Mesothelial cell of epicardium (in vitro differentiated cells): ENCODE data around the gene RNFT2. TPM values are rescaled to one million over a fixed set of nuclear protein-coding genes. Genes with fewer than 3 reads are reported as not detected.

Experiments used
- DNase-seq, 2 experiments: peaks; one replicate each; pipeline ENCODE4 v3.0.0; 2021; ENCODE audit warnings: low spot score in 2 of 2; ENCODE audit not compliant: unreplicated experiment in 2 of 2
- H3K27ac Mint-ChIP-seq: 2 replicates; pipeline ENCODE4 v1.8.0; 2021; ENCODE audit warnings: mixed read lengths
- H3K27me3 Mint-ChIP-seq: 2 replicates; pipeline ENCODE4 v1.8.0; 2021; ENCODE audit warnings: low read depth, mixed read lengths
- H3K36me3 Mint-ChIP-seq: 2 replicates; pipeline ENCODE4 v1.8.0; 2021; ENCODE audit warnings: mixed read lengths
- H3K4me1 Mint-ChIP-seq: 2 replicates; pipeline ENCODE4 v1.8.0; 2021; ENCODE audit warnings: mixed read lengths
- H3K4me3 Mint-ChIP-seq: 2 replicates; pipeline ENCODE4 v1.8.0; 2021; ENCODE audit warnings: mild to moderate bottlenecking, moderate library complexity, mixed read lengths
- H3K9me3 Mint-ChIP-seq: 2 replicates; pipeline ENCODE4 v1.8.0; 2021; ENCODE audit warnings: mixed read lengths
- CTCF ChIP-seq: fragments of 200-600 bp; sonication (generic); IDR thresholded peaks from one replicate; pipeline ENCODE4 v1.5.0; 2021; ENCODE audit warnings: antibody characterized with exemption; ENCODE audit not compliant: unreplicated experiment
- total RNA-seq: library from RNA; stranded (reverse); gene quantifications from 3 replicates; pipeline ENCODE4 v1.2.1, GENCODE V29; 2021

The RNFT2 gene
- total RNA-seq, 1 donor from 2014 or later: 27.7 TPM

- Mint-ChIP-seq H3K27ac (no peak overlapping the region), H3K27me3 (no peaks in the 10 kb centered on the region), H3K4me1 (no peaks in the 10 kb centered on the region), H3K36me3 (peaks cover 21% of the 10 kb centered on the region), H3K4me3 (no peak overlapping the region), H3K9me3 (peaks cover 15% of the 10 kb centered on the region)
- DNase-seq: no peak
- TF ChIP-seq CTCF: no peak
These were observed 56.6 kb downstream of the RNFT2 start for GRCh38 chr12:116794725-116795124.

- no peak for TF ChIP-seq CTCF
- Mint-ChIP-seq H3K4me3 (no peak overlapping the region), H3K36me3 (peaks cover 22% of the 10 kb centered on the region), H3K27ac (no peak overlapping the region), H3K27me3 (no peaks in the 10 kb centered on the region), H3K4me1 (no peaks in the 10 kb centered on the region), H3K9me3 (peaks cover 19% of the 10 kb centered on the region)
- DNase-seq: no peak
These were observed 59.8 kb downstream of the RNFT2 start for GRCh38 chr12:116797885-116798284.

GRCh38 chr12:116798719-116799118, 60.6 kb downstream of the RNFT2 start:
- no peaks in the 10 kb centered on the region for H3K4me1 Mint-ChIP-seq
- H3K4me3 Mint-ChIP-seq: no peak overlapping the region
- H3K9me3 Mint-ChIP-seq: peaks cover 19% of the 10 kb centered on the region
- peaks cover 22% of the 10 kb centered on the region for H3K36me3 Mint-ChIP-seq
- no peak for DNase-seq
- no peaks in the 10 kb centered on the region for H3K27me3 Mint-ChIP-seq
- no peak overlapping the region for H3K27ac Mint-ChIP-seq
- TF ChIP-seq CTCF: no peak

GRCh38 chr12:116799955-116800354, 61.8 kb downstream of the RNFT2 start:
- Mint-ChIP-seq H3K4me1 (no peaks in the 10 kb centered on the region), H3K9me3 (peaks cover 19% of the 10 kb centered on the region)

GRCh38 chr12:116800918-116801317, 62.8 kb downstream of the RNFT2 start:
- H3K4me1 Mint-ChIP-seq: no peaks in the 10 kb centered on the region

More at GRCh38 chr12:116799955-116800354, 61.8 kb downstream of the RNFT2 start:
- DNase-seq: no peak
- no peak for TF ChIP-seq CTCF
- Mint-ChIP-seq H3K27me3 (no peaks in the 10 kb centered on the region), H3K4me3 (no peak overlapping the region), H3K27ac (no peak overlapping the region), H3K36me3 (peaks cover 22% of the 10 kb centered on the region)

More at GRCh38 chr12:116800918-116801317, 62.8 kb downstream of the RNFT2 start:
- no peaks in the 10 kb centered on the region for H3K27me3 Mint-ChIP-seq
- no peak for DNase-seq
- no peak overlapping the region for H3K27ac Mint-ChIP-seq
- H3K9me3 Mint-ChIP-seq: peaks cover 19% of the 10 kb centered on the region
- no peak overlapping the region for H3K4me3 Mint-ChIP-seq
- peaks cover 22% of the 10 kb centered on the region for H3K36me3 Mint-ChIP-seq
- TF ChIP-seq CTCF: no peak
